Measurements from ENCODE around the gene TBC1D1.

TBC1D1 gene

GRCh38 chr4:37908488-37909331, 17.8 kb downstream of the TBC1D1 start:
- no peak overlapping the region for H3K9ac ChIP-seq (ENCODE audit: low read length)
- H3K27ac ChIP-seq (ENCODE audit: low read depth, low read length): no peak overlapping the region
- H3K4me2 ChIP-seq (ENCODE audit: low read length): no peak overlapping the region
- H3K18ac ChIP-seq (ENCODE audit: low read length): no peak overlapping the region
- no CpG with 5 or more reads among the region's 21 CpGs for WGBS (ENCODE audit: extremely low coverage, insufficient coverage, insufficient read length)
- H3K9me3 ChIP-seq (ENCODE audit: insufficient read depth, low read depth, low read length): no peaks in the 10 kb centered on the region
- H2BK5ac ChIP-seq (ENCODE audit: low read depth, low read length, poor library complexity): no peak overlapping the region
- no peaks in the 10 kb centered on the region for H3K79me1 ChIP-seq (ENCODE audit: low read length)
- no peak overlapping the region for H2BK120ac ChIP-seq (ENCODE audit: insufficient read depth, low read length, poor library complexity)
- H3K36me3 ChIP-seq (ENCODE audit: control insufficient read depth in 1 of 2, insufficient read depth in 2 of 2, low read length in 2 of 2): no peaks in the 10 kb centered on the region
- H3K79me2 ChIP-seq (ENCODE audit: control insufficient read depth, insufficient read depth, low read length, poor library complexity): no peaks in the 10 kb centered on the region
- no peaks in the 10 kb centered on the region for H3K4me1 ChIP-seq (ENCODE audit: control insufficient read depth in 1 of 2, insufficient read depth in 2 of 2, low read length in 2 of 2)
- H2AFZ ChIP-seq (ENCODE audit: insufficient read depth, low read length, poor library complexity): no peak overlapping the region
- no peak overlapping the region for H2AK5ac ChIP-seq (ENCODE audit: low read length)
- no peak overlapping the region for H3K4me3 ChIP-seq (ENCODE audit: low read depth, low read length)
- no peak overlapping the region for H4K12ac ChIP-seq (ENCODE audit: low read depth, low read length)
- no peak overlapping the region for H4K8ac ChIP-seq (ENCODE audit: low read depth, low read length)
- H2BK12ac ChIP-seq (ENCODE audit: low read length): no peak overlapping the region
- H3K23ac ChIP-seq (ENCODE audit: low read length): no peak overlapping the region
- no peak overlapping the region for H3K4ac ChIP-seq (ENCODE audit: low read depth, low read length)
- H4K91ac ChIP-seq (ENCODE audit: low read depth, low read length): no peak overlapping the region
- no peaks in the 10 kb centered on the region for H3K27me3 ChIP-seq (ENCODE audit: insufficient read depth, low read length)
- H3K14ac ChIP-seq (ENCODE audit: low read length): no peak overlapping the region
- DNase-seq: no peak

GRCh38 chr4:37909332-37910090, 18.6 kb downstream of the TBC1D1 start:
- Histone ChIP-seq H3K23ac (ENCODE audit: low read length) (no peak overlapping the region), H4K91ac (ENCODE audit: low read depth, low read length) (no peak overlapping the region), H3K9me3 (ENCODE audit: insufficient read depth, low read depth, low read length) (no peaks in the 10 kb centered on the region), H3K36me3 (ENCODE audit: control insufficient read depth in 1 of 2, insufficient read depth in 2 of 2, low read length in 2 of 2) (no peaks in the 10 kb centered on the region), H2AK5ac (ENCODE audit: low read length) (no peak overlapping the region), H3K79me2 (ENCODE audit: control insufficient read depth, insufficient read depth, low read length, poor library complexity) (no peaks in the 10 kb centered on the region), H2BK12ac (ENCODE audit: low read length) (no peak overlapping the region), H4K12ac (ENCODE audit: low read depth, low read length) (no peak overlapping the region), H2BK5ac (ENCODE audit: low read depth, low read length, poor library complexity) (no peak overlapping the region), H3K18ac (ENCODE audit: low read length) (no peak overlapping the region), H3K9ac (ENCODE audit: low read length) (no peak overlapping the region), H3K79me1 (ENCODE audit: low read length) (no peaks in the 10 kb centered on the region), H2BK120ac (ENCODE audit: insufficient read depth, low read length, poor library complexity) (no peak overlapping the region), H3K4ac (ENCODE audit: low read depth, low read length) (no peak overlapping the region), H3K14ac (ENCODE audit: low read length) (no peak overlapping the region), H4K8ac (ENCODE audit: low read depth, low read length) (no peak overlapping the region), H3K4me3 (ENCODE audit: low read depth, low read length) (no peak overlapping the region), H3K4me2 (ENCODE audit: low read length) (no peak overlapping the region), H3K4me1 (ENCODE audit: control insufficient read depth in 1 of 2, insufficient read depth in 2 of 2, low read length in 2 of 2) (no peaks in the 10 kb centered on the region), H3K27me3 (ENCODE audit: insufficient read depth, low read length) (no peaks in the 10 kb centered on the region), H3K27ac (ENCODE audit: low read depth, low read length) (no peak overlapping the region), H2AFZ (ENCODE audit: insufficient read depth, low read length, poor library complexity) (no peak overlapping the region)
- no peak for DNase-seq
- WGBS (ENCODE audit: extremely low coverage, insufficient coverage, insufficient read length): no CpG with 5 or more reads among the region's 8 CpGs

- Histone ChIP-seq H3K18ac (ENCODE audit: low read length) (no peak overlapping the region), H3K4me3 (ENCODE audit: low read depth, low read length) (no peak overlapping the region), H3K4me1 (ENCODE audit: control insufficient read depth in 1 of 2, insufficient read depth in 2 of 2, low read length in 2 of 2) (no peaks in the 10 kb centered on the region), H3K4ac (ENCODE audit: low read depth, low read length) (no peak overlapping the region), H2BK12ac (ENCODE audit: low read length) (no peak overlapping the region), H4K91ac (ENCODE audit: low read depth, low read length) (no peak overlapping the region), H2BK120ac (ENCODE audit: insufficient read depth, low read length, poor library complexity) (no peak overlapping the region), H3K23ac (ENCODE audit: low read length) (no peak overlapping the region), H3K4me2 (ENCODE audit: low read length) (no peak overlapping the region), H4K12ac (ENCODE audit: low read depth, low read length) (no peak overlapping the region), H3K27ac (ENCODE audit: low read depth, low read length) (no peak overlapping the region), H2BK5ac (ENCODE audit: low read depth, low read length, poor library complexity) (no peak overlapping the region), H4K8ac (ENCODE audit: low read depth, low read length) (no peak overlapping the region), H3K36me3 (ENCODE audit: control insufficient read depth in 1 of 2, insufficient read depth in 2 of 2, low read length in 2 of 2) (no peaks in the 10 kb centered on the region), H3K9ac (ENCODE audit: low read length) (no peak overlapping the region), H2AFZ (ENCODE audit: insufficient read depth, low read length, poor library complexity) (no peak overlapping the region), H3K9me3 (ENCODE audit: insufficient read depth, low read depth, low read length) (no peaks in the 10 kb centered on the region), H3K27me3 (ENCODE audit: insufficient read depth, low read length) (no peaks in the 10 kb centered on the region), H3K79me1 (ENCODE audit: low read length) (no peaks in the 10 kb centered on the region), H3K79me2 (ENCODE audit: control insufficient read depth, insufficient read depth, low read length, poor library complexity) (no peaks in the 10 kb centered on the region), H3K14ac (ENCODE audit: low read length) (no peak overlapping the region), H2AK5ac (ENCODE audit: low read length) (no peak overlapping the region)
- DNase-seq: no peak
- WGBS (ENCODE audit: extremely low coverage, insufficient coverage, insufficient read length): no CpG with 5 or more reads among the region's 1 CpG
Observed at GRCh38 chr4:37910091-37910486, 19.2 kb downstream of the TBC1D1 start.

GRCh38 chr4:37914539-37914938, 23.7 kb downstream of the TBC1D1 start:
- H3K36me3 ChIP-seq (ENCODE audit: control insufficient read depth in 1 of 2, insufficient read depth in 2 of 2, low read length in 2 of 2): no peaks in the 10 kb centered on the region
- H3K4me1 ChIP-seq (ENCODE audit: control insufficient read depth in 1 of 2, insufficient read depth in 2 of 2, low read length in 2 of 2): no peaks in the 10 kb centered on the region
- no peak overlapping the region for H3K9ac ChIP-seq (ENCODE audit: low read length)
- no peak overlapping the region for H2AK5ac ChIP-seq (ENCODE audit: low read length)
- H3K79me1 ChIP-seq (ENCODE audit: low read length): no peaks in the 10 kb centered on the region
- H3K27me3 ChIP-seq (ENCODE audit: insufficient read depth, low read length): no peaks in the 10 kb centered on the region
- H4K8ac ChIP-seq (ENCODE audit: low read depth, low read length): no peak overlapping the region
- no peaks in the 10 kb centered on the region for H3K9me3 ChIP-seq (ENCODE audit: insufficient read depth, low read depth, low read length)
- H3K27ac ChIP-seq (ENCODE audit: low read depth, low read length): no peak overlapping the region
- H3K4me3 ChIP-seq (ENCODE audit: low read depth, low read length): no peak overlapping the region
- H3K14ac ChIP-seq (ENCODE audit: low read length): no peak overlapping the region
- H2AFZ ChIP-seq (ENCODE audit: insufficient read depth, low read length, poor library complexity): no peak overlapping the region
- H3K18ac ChIP-seq (ENCODE audit: low read length): no peak overlapping the region
- H4K91ac ChIP-seq (ENCODE audit: low read depth, low read length): no peak overlapping the region
- no peak overlapping the region for H2BK5ac ChIP-seq (ENCODE audit: low read depth, low read length, poor library complexity)
- H4K12ac ChIP-seq (ENCODE audit: low read depth, low read length): no peak overlapping the region
- H3K4ac ChIP-seq (ENCODE audit: low read depth, low read length): no peak overlapping the region
- H2BK120ac ChIP-seq (ENCODE audit: insufficient read depth, low read length, poor library complexity): no peak overlapping the region
- no peak overlapping the region for H3K23ac ChIP-seq (ENCODE audit: low read length)
- no peak for DNase-seq
- no CpG with 5 or more reads among the region's 3 CpGs for WGBS (ENCODE audit: extremely low coverage, insufficient coverage, insufficient read length)
- H2BK12ac ChIP-seq (ENCODE audit: low read length): no peak overlapping the region
- H3K79me2 ChIP-seq (ENCODE audit: control insufficient read depth, insufficient read depth, low read length, poor library complexity): no peaks in the 10 kb centered on the region
- H3K4me2 ChIP-seq (ENCODE audit: low read length): no peak overlapping the region

All from trophoblast cell (in vitro differentiated cells and primary cell).